ENCODE results near the gene TSPAN17. TPM values are rescaled to one million over a fixed set of nuclear protein-coding genes. Genes with fewer than 3 reads are reported as not detected.

Gene TSPAN17
- total and polyA plus RNA-seq, 4 experiments from 2014 or later: 16.0 to 30.7 (median 27.1) TPM

DNA sequence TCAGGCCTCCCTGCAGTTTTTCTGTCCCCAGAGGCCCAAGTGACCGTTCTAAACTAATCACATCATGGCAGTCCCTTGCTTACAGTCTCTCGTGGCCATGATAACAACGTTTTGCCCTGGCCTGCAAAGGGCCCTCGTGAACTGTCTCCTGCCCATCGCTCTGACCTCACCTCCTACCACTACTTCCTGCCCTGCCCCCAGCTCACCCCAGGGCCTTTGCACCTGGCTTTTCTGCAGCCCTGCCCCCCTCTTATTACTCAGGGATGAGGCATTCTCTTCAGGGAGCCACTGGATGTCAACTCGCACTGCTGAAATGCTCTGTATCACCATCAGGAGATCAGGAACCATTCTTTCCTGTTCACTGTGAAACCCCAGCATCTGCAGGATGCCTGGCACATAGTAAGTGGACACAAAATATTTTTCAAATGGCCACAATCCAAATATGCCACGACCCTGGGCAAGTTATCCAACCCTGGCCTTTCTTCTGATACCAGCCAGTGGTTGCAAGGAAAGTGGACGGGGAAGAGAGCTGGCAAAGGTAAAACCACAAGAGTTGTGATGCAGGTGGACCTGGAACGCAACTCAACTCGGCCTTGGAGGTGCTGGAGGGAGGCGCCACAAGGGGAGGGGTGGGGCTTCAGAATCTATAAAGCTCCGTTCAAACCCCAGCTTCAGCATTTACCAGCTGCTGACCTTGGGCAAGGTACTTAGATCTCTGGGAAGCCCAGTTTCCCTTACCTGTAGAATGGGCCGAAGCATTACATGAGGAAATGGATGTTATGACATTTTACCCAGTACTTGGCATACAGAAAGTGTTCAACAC lies 18.7 kb upstream of the TSPAN17 start:
- Mint-ChIP-seq H3K4me3 (peak overlapping the region in 4 of 8 donors; percentile 32 to 68 (median 42)), H3K9me3 (no peaks in the 10 kb centered on the region), H3K4me1 (peaks cover 8 to 9% (median 9%) of the 10 kb centered on the region in 4 donors), H3K27me3 (peaks cover 40 to 47% of the 10 kb centered on the region in 2 donors), H3K27ac (peak overlapping the region in 1 of 7 donors; percentile 35), H3K36me3 (no peaks in the 10 kb centered on the region)
- H3K27ac ChIP-seq (ENCODE audit: low read depth, low read length): no peak overlapping the region
- H3K9me3 ChIP-seq (ENCODE audit: control insufficient read depth in 1 of 2, low read length in 2 of 2): no peaks in the 10 kb centered on the region
- ChIA-PET POLR2A (ENCODE audit: partially characterized antibody) (interaction anchor here (2.0 kb wide), 1 partner anchor 19 kb away, joined by 6 read pairs; the partner anchor contains the start of gene TSPAN17), CTCF (ENCODE audit: partially characterized antibody) (interaction anchor here (1.9 kb wide), 1 partner anchor 33 kb away, joined by 5 read pairs; no protein-coding TSS in a partner anchor)
- H3K4me3 ChIP-seq (ENCODE audit: low read length in 2 of 2): no peak overlapping the region
- DNase-seq: no peak
- H3K36me3 ChIP-seq (ENCODE audit: insufficient read depth, low read length): no peaks in the 10 kb centered on the region
- H3K4me1 ChIP-seq (ENCODE audit: insufficient read depth, low read length): peaks cover 16% of the 10 kb centered on the region
- peaks cover 25% of the 10 kb centered on the region for H3K27me3 ChIP-seq (ENCODE audit: insufficient read depth, low read length)
- intact Hi-C loops (cut with micrococcal nuclease): no loop called here

- Histone ChIP-seq H3K4me3 (ENCODE audit: low read length in 2 of 2) (no peak overlapping the region), H3K27me3 (ENCODE audit: insufficient read depth, low read length) (peaks cover 25% of the 10 kb centered on the region), H3K4me1 (ENCODE audit: insufficient read depth, low read length) (peaks cover 16% of the 10 kb centered on the region), H3K36me3 (ENCODE audit: insufficient read depth, low read length) (no peaks in the 10 kb centered on the region), H3K9me3 (ENCODE audit: control insufficient read depth in 1 of 2, low read length in 2 of 2) (no peaks in the 10 kb centered on the region), H3K27ac (ENCODE audit: low read depth, low read length) (no peak overlapping the region)
- CTCF ChIA-PET (ENCODE audit: partially characterized antibody): no interaction called here
- Mint-ChIP-seq H3K27me3 (peaks cover 45 to 51% of the 10 kb centered on the region in 2 donors), H3K4me3 (peak overlapping the region in 6 of 8 donors; percentile 21 to 71 (median 42)), H3K4me1 (peaks cover 9 to 13% (median 11%) of the 10 kb centered on the region in 4 donors), H3K27ac (no peak overlapping the region), H3K36me3 (no peaks in the 10 kb centered on the region), H3K9me3 (no peaks in the 10 kb centered on the region)
- intact Hi-C loops (cut with micrococcal nuclease): no loop called here
- POLR2A ChIA-PET (ENCODE audit: partially characterized antibody): interaction anchor here (0.5 to 2.0 kb wide), 2 partner anchors 18 to 200 kb away, joined by 4 to 6 read pairs; partner anchors contain the start of gene TSPAN17
- no peak for DNase-seq
Measured at GRCh38 chr5:176629317-176629852, 17.9 kb upstream of the TSPAN17 start.

DNA sequence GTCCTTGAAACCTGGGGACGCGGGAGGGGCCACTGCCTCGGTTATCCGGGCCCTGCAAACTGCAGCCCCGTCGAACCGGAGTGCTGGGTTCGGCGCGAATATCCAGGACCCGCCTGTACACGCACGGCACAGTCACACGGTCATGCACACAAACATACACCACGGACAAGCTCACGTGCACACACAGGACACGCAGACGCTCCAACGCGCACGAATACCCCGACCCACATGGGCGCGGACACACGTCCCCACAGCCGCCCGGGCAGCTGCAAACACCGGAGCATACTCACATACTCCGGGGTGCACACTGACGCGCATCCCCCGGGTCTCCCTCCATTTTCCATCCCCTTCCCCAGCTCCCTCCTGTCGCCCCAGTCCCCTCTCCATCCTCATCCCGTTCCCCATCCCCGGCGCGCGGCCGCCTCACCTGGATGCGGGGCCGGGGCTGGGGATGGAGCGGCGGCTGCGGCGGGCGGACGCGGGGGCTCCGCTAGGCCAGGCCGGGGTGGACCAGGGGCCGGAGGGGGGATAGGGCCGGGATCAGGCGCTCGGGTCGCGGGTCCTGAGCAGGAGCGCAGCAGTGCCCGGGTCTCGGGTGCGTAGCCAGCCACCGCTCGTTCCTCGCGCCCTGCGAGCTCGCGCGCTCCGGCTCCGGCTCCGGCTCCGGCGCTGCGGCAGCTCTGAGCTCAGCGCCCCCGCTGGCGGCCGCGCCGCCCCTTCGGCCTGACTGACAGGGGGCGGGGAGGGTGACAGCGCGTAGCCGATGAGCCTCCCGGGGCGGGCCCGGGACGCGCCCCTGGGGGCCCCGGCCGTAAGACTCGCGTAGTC lies 17.2 kb upstream of the TSPAN17 start, which contains the start of the genes EIF4E1B and SNCB:
EIF4E1B (plus strand) TSS at position 823 of the 828 bp plus-strand sequence. CDS start 12,113 bp downstream, outside the sequence.
SNCB (minus strand) TSS at position 682 of the 828 bp plus-strand sequence. CDS start 880 bp downstream, outside the sequence.
- peak in 3 of 5 donors; percentile 16 to 26 (median 21) for DNase-seq
- Mint-ChIP-seq H3K27me3 (peaks cover 49 to 55% of the 10 kb centered on the region in 2 donors), H3K27ac (peak within 1 kb of the TSS in 1 of 7 donors; percentile 42), H3K9me3 (peaks cover 0 to 3% (median 1%) of the 10 kb centered on the region in 8 donors), H3K4me1 (peaks cover 9 to 13% (median 11%) of the 10 kb centered on the region in 4 donors), H3K4me3 (peak within 1 kb of the TSS; percentile 35 to 78 (median 60)), H3K36me3 (peaks cover 0 to under 1% of the 10 kb centered on the region in 2 donors)
- intact Hi-C loops (cut with micrococcal nuclease): no loop called here
- H3K9me3 ChIP-seq (ENCODE audit: control insufficient read depth in 1 of 2, low read length in 2 of 2): no peaks in the 10 kb centered on the region
- no peak within 1 kb of the TSS for H3K27ac ChIP-seq (ENCODE audit: low read depth, low read length)
- ChIA-PET POLR2A (ENCODE audit: partially characterized antibody) (interaction anchor here (0.5 to 2.0 kb wide), 2 partner anchors 17 to 201 kb away, joined by 4 to 6 read pairs; partner anchors contain the start of gene TSPAN17), CTCF (ENCODE audit: partially characterized antibody) (interaction anchor here (1.3 kb wide), 1 partner anchor 31 kb away, joined by 4 read pairs; no protein-coding TSS in a partner anchor)
- peaks cover 25% of the 10 kb centered on the region for H3K27me3 ChIP-seq (ENCODE audit: insufficient read depth, low read length)
- H3K4me1 ChIP-seq (ENCODE audit: insufficient read depth, low read length): peaks cover 16% of the 10 kb centered on the region
- no peaks in the 10 kb centered on the region for H3K36me3 ChIP-seq (ENCODE audit: insufficient read depth, low read length)
- H3K4me3 ChIP-seq (ENCODE audit: low read length in 2 of 2): peak within 1 kb of the TSS in 1 of 2 donors; percentile 19

- Mint-ChIP-seq H3K36me3 (peaks cover 0 to 1% of the 10 kb centered on the region in 2 donors), H3K27ac (peak overlapping the region in 1 of 7 donors; percentile 42), H3K27me3 (peaks cover 54 to 57% of the 10 kb centered on the region in 2 donors), H3K4me1 (peaks cover 9 to 13% (median 11%) of the 10 kb centered on the region in 4 donors), H3K4me3 (peak overlapping the region; percentile 35 to 78 (median 60)), H3K9me3 (peaks cover 0 to 6% (median 3%) of the 10 kb centered on the region in 8 donors)
- no peaks in the 10 kb centered on the region for H3K9me3 ChIP-seq (ENCODE audit: control insufficient read depth in 1 of 2, low read length in 2 of 2)
- CTCF ChIA-PET (ENCODE audit: partially characterized antibody): interaction anchor here (1.3 kb wide), 1 partner anchor 30 kb away, joined by 4 read pairs; no protein-coding TSS in a partner anchor
- no peaks in the 10 kb centered on the region for H3K36me3 ChIP-seq (ENCODE audit: insufficient read depth, low read length)
- peak overlapping the region in 1 of 2 donors; percentile 19 for H3K4me3 ChIP-seq (ENCODE audit: low read length in 2 of 2)
- H3K27me3 ChIP-seq (ENCODE audit: insufficient read depth, low read length): peaks cover 25% of the 10 kb centered on the region
- no peak overlapping the region for H3K27ac ChIP-seq (ENCODE audit: low read depth, low read length)
- intact Hi-C loops (cut with micrococcal nuclease): no loop called here
- no peak for DNase-seq
- POLR2A ChIA-PET (ENCODE audit: partially characterized antibody): interaction anchor here (2.0 kb wide), 1 partner anchor 17 kb away, joined by 6 read pairs; the partner anchor contains the start of gene TSPAN17
- H3K4me1 ChIP-seq (ENCODE audit: insufficient read depth, low read length): peaks cover 16% of the 10 kb centered on the region
Measured at GRCh38 chr5:176630681-176631222, 16.5 kb upstream of the TSPAN17 start.

DNA sequence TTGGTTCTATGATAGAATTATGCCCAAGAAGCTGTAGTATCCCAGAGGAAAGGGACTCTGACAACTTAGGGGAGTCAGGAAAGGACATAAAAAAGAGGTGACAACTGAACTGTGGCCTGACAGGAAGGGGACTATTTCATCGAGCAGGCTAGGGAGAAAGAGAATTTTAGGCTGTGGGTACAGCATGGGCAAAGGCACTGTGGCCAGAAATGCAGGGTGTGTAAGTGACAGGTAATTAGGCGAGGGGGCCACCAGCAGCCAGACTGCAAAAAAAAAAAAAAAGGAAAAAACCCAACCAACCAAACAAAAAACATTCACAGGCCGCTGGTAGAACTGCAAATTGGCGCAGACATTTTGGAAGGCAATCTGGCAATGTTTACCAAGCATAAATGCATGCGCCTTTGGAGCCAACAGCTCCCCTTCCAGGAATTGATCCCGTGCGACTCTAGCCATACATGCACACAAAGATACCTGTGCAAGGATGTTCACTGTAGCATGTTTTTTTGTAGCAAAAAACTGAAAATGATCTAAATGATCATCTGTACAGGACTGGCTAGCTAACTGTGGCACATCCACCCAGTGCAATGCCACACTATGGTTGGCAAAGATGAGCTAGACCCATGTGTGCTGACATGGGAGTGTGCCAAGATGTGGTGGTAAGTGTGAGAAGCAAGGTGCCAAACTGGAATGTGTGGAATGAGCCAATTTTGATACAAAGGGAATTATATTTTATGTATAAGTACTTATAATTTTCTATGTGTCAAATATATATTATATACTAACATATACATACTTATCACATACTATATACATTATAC lies 15.7 kb upstream of the TSPAN17 start:
- no peaks in the 10 kb centered on the region for H3K36me3 ChIP-seq (ENCODE audit: insufficient read depth, low read length)
- H3K9me3 ChIP-seq (ENCODE audit: control insufficient read depth in 1 of 2, low read length in 2 of 2): no peaks in the 10 kb centered on the region
- intact Hi-C loops (cut with micrococcal nuclease): no loop called here
- H3K4me3 ChIP-seq (ENCODE audit: low read length in 2 of 2): no peak overlapping the region
- H3K9me3 Mint-ChIP-seq: peaks cover 0 to 7% (median 4%) of the 10 kb centered on the region in 8 donors
- ChIA-PET CTCF (ENCODE audit: partially characterized antibody) (interaction anchor here (1.1 kb wide), 1 partner anchor 28 kb away, joined by 3 read pairs; no protein-coding TSS in a partner anchor), POLR2A (ENCODE audit: partially characterized antibody) (no interaction called here)
- no peak overlapping the region for H3K27ac Mint-ChIP-seq
- peaks cover 9 to 13% (median 11%) of the 10 kb centered on the region in 4 donors for H3K4me1 Mint-ChIP-seq
- peaks cover 0 to 1% of the 10 kb centered on the region in 2 donors for H3K36me3 Mint-ChIP-seq
- no peak for DNase-seq
- peaks cover 16% of the 10 kb centered on the region for H3K4me1 ChIP-seq (ENCODE audit: insufficient read depth, low read length)
- no peak overlapping the region for H3K4me3 Mint-ChIP-seq
- no peak overlapping the region for H3K27ac ChIP-seq (ENCODE audit: low read depth, low read length)
- H3K27me3 Mint-ChIP-seq: peaks cover 54 to 61% of the 10 kb centered on the region in 2 donors
- H3K27me3 ChIP-seq (ENCODE audit: insufficient read depth, low read length): peaks cover 25% of the 10 kb centered on the region

GRCh38 chr5:176632745-176633144 lies 14.5 kb upstream of the TSPAN17 start:
- peaks cover 9 to 13% (median 11%) of the 10 kb centered on the region in 4 donors for H3K4me1 Mint-ChIP-seq
- H3K9me3 Mint-ChIP-seq: peaks cover 0 to 7% (median 4%) of the 10 kb centered on the region in 8 donors
- peaks cover 0 to 1% of the 10 kb centered on the region in 2 donors for H3K36me3 Mint-ChIP-seq
- ChIA-PET CTCF (ENCODE audit: partially characterized antibody) (interaction anchor here (1.1 kb wide), 1 partner anchor 27 kb away, joined by 3 read pairs; no protein-coding TSS in a partner anchor), POLR2A (ENCODE audit: partially characterized antibody) (no interaction called here)
- H3K27ac Mint-ChIP-seq: no peak overlapping the region
- H3K27me3 ChIP-seq (ENCODE audit: insufficient read depth, low read length): peaks cover 25% of the 10 kb centered on the region
- peaks cover 50 to 61% of the 10 kb centered on the region in 2 donors for H3K27me3 Mint-ChIP-seq
- intact Hi-C loops (cut with micrococcal nuclease): no loop called here
- no peak overlapping the region for H3K27ac ChIP-seq (ENCODE audit: low read depth, low read length)
- H3K4me1 ChIP-seq (ENCODE audit: insufficient read depth, low read length): peaks cover 16% of the 10 kb centered on the region
- no peak for DNase-seq
- no peak overlapping the region for H3K4me3 ChIP-seq (ENCODE audit: low read length in 2 of 2)
- H3K9me3 ChIP-seq (ENCODE audit: control insufficient read depth in 1 of 2, low read length in 2 of 2): no peaks in the 10 kb centered on the region
- no peaks in the 10 kb centered on the region for H3K36me3 ChIP-seq (ENCODE audit: insufficient read depth, low read length)
- no peak overlapping the region for H3K4me3 Mint-ChIP-seq

All from CD4-positive, alpha-beta memory T cell (primary cell).